ENCODE data around the gene DVL1. TPM values are rescaled to one million over a fixed set of nuclear protein-coding genes. Genes with fewer than 3 reads are reported as not detected.

DVL1 gene
- polyA plus RNA-seq, 1 experiment = 23.6 TPM

- DNase-seq (ENCODE audit: low read depth) = no peak
- Histone ChIP-seq H3K27me3 (ENCODE audit: control insufficient read depth, insufficient read depth, low read length) (no peaks in the 10 kb centered on the region), H3K36me3 (ENCODE audit: control insufficient read depth, insufficient read depth, low read length) (peaks cover 5% of the 10 kb centered on the region), H3K4me3 (ENCODE audit: low read depth, low read length) (peak overlapping the region; percentile 78)
- POLR2A ChIA-PET = interaction anchor here (0.6 to 1.2 kb wide), 2 partner anchors 25 to 56 kb away, joined by 4 to 6 read pairs; partner anchors contain the start of gene CCNL2
- CTCF ChIA-PET = interaction anchor here (0.7 to 6.4 kb wide), 5 partner anchors 14 to 251 kb away, joined by 3 to 46 read pairs (median 3); partner anchors contain the start of gene DVL1
- no peak for TF ChIP-seq CTCF (IDR thresholded peaks at IDR 0.05; ENCODE audit: insufficient read depth, low read depth, low read length)
These were observed 24.8 kb upstream of the DVL1 start for GRCh38 chr1:1373815-1374588.

GRCh38 chr1:1373051-1373814 is 24.0 kb upstream of the DVL1 start:
- Histone ChIP-seq H3K4me3 (ENCODE audit: low read depth, low read length) (no peak overlapping the region), H3K27me3 (ENCODE audit: control insufficient read depth, insufficient read depth, low read length) (no peaks in the 10 kb centered on the region), H3K36me3 (ENCODE audit: control insufficient read depth, insufficient read depth, low read length) (peaks cover 5% of the 10 kb centered on the region)
- POLR2A ChIA-PET = no interaction called here
- no peak for DNase-seq (ENCODE audit: low read depth)
- CTCF ChIA-PET = interaction anchor here (0.5 to 6.4 kb wide), 14 partner anchors 10 to 251 kb away, joined by 3 to 46 read pairs (median 9); partner anchors contain the start of genes DVL1, MXRA8 and TAS1R3
- TF ChIP-seq CTCF (IDR thresholded peaks at IDR 0.05; ENCODE audit: insufficient read depth, low read depth, low read length) = no peak

- POLR2A ChIA-PET = interaction anchor here (1.0 kb wide), 1 partner anchor 10 kb away, joined by 4 read pairs; no protein-coding TSS in a partner anchor
- TF ChIP-seq CTCF (IDR thresholded peaks at IDR 0.05; ENCODE audit: insufficient read depth, low read depth, low read length) = peak; percentile 94
- Histone ChIP-seq H3K27me3 (ENCODE audit: control insufficient read depth, insufficient read depth, low read length) (no peaks in the 10 kb centered on the region), H3K36me3 (ENCODE audit: control insufficient read depth, insufficient read depth, low read length) (peaks cover 5% of the 10 kb centered on the region), H3K4me3 (ENCODE audit: low read depth, low read length) (no peak overlapping the region)
- no peak for DNase-seq (ENCODE audit: low read depth)
- CTCF ChIA-PET = interaction anchor here (0.5 to 6.4 kb wide), 25 partner anchors 9 to 391 kb away, joined by 3 to 46 read pairs (median 6); partner anchors contain the start of genes DVL1, MXRA8 and TAS1R3
These were observed 22.8 kb upstream of the DVL1 start for GRCh38 chr1:1371746-1372711.

- DNase-seq (ENCODE audit: low read depth) = no peak
- Histone ChIP-seq H3K4me3 (ENCODE audit: low read depth, low read length) (no peak overlapping the region), H3K27me3 (ENCODE audit: control insufficient read depth, insufficient read depth, low read length) (no peaks in the 10 kb centered on the region), H3K36me3 (ENCODE audit: control insufficient read depth, insufficient read depth, low read length) (peaks cover 5% of the 10 kb centered on the region)
- ChIA-PET CTCF (interaction anchor here (0.7 to 6.4 kb wide), 22 partner anchors 8 to 390 kb away, joined by 3 to 46 read pairs (median 6); partner anchors contain the start of genes DVL1, MXRA8 and TAS1R3), POLR2A (interaction anchor here (1.0 kb wide), 1 partner anchor 9 kb away, joined by 4 read pairs; no protein-coding TSS in a partner anchor)
- TF ChIP-seq CTCF (IDR thresholded peaks at IDR 0.05; ENCODE audit: insufficient read depth, low read depth, low read length) = no peak
These were observed 22.1 kb upstream of the DVL1 start for GRCh38 chr1:1371364-1371745.
